Activated gamma-delta T cell treated with anti-CD3 and anti-CD28 coated beads, Interleukin-2, amount 50 U/mL, for 16 hours (primary cell): ENCODE data around the gene IGFL2.
"Not testable (repeated sequence)": the region's sequence is repeated elsewhere in the genome, so short reads cannot be mapped to it uniquely, and the experiment has no call there.

Source experiments
- DNase-seq: peaks from one replicate; pipeline ENCODE4 v3.0.0-alpha.2; 2020; ENCODE audit warnings: low read depth

Gene IGFL2

GRCh38 chr19:46142294-46142693, 5.7 kb upstream of the IGFL2 start:
- no peak for DNase-seq

- DNase-seq, result no peak
These were observed 3.3 kb upstream of the IGFL2 start for GRCh38 chr19:46144756-46145155.

- DNase-seq, result no peak
These were observed 785 bp upstream of the IGFL2 start for GRCh38 chr19:46147166-46147740.

GRCh38 chr19:46150606-46151005, 2.6 kb downstream of the IGFL2 start:
- no peak for DNase-seq

- no peak for DNase-seq
These were observed 7.2 kb downstream of the IGFL2 start for GRCh38 chr19:46155237-46155636.

- DNase-seq, result no peak
These were observed 11.6 kb downstream of the IGFL2 start for GRCh38 chr19:46159418-46160232.

GRCh38 chr19:46160233-46160775, 12.3 kb downstream of the IGFL2 start:
- DNase-seq, result no peak

GRCh38 chr19:46161642-46162257, 13.7 kb downstream of the IGFL2 start:
- DNase-seq, result not testable (repeated sequence)

- no peak for DNase-seq
These were observed 14.7 kb downstream of the IGFL2 start for GRCh38 chr19:46162731-46163130.

GRCh38 chr19:46173886-46174480, 25.9 kb downstream of the IGFL2 start:
- DNase-seq, result no peak

- no peak for DNase-seq
These were observed 28.2 kb downstream of the IGFL2 start for GRCh38 chr19:46176116-46176860.

- DNase-seq, result no peak
These were observed 31.2 kb downstream of the IGFL2 start for GRCh38 chr19:46179076-46179759.

GRCh38 chr19:46180701-46181387, 32.8 kb downstream of the IGFL2 start:
- no peak for DNase-seq

- no peak for DNase-seq
These were observed 33.3 kb downstream of the IGFL2 start for GRCh38 chr19:46181388-46181779.

GRCh38 chr19:46182476-46182875, 34.4 kb downstream of the IGFL2 start:
- no peak for DNase-seq

- DNase-seq, result not testable (repeated sequence)
These were observed 37.0 kb downstream of the IGFL2 start for GRCh38 chr19:46184775-46185710.

- DNase-seq, result no peak
These were observed 38.2 kb downstream of the IGFL2 start for GRCh38 chr19:46186101-46186716.

GRCh38 chr19:46186717-46187101, 38.7 kb downstream of the IGFL2 start:
- DNase-seq, result no peak
